ENCODE measurements around the gene ARF5.
"Not testable (repeated sequence)": the region's sequence is repeated elsewhere in the genome, so short reads cannot be mapped to it uniquely, and the experiment has no call there.

ARF5 gene

DNA sequence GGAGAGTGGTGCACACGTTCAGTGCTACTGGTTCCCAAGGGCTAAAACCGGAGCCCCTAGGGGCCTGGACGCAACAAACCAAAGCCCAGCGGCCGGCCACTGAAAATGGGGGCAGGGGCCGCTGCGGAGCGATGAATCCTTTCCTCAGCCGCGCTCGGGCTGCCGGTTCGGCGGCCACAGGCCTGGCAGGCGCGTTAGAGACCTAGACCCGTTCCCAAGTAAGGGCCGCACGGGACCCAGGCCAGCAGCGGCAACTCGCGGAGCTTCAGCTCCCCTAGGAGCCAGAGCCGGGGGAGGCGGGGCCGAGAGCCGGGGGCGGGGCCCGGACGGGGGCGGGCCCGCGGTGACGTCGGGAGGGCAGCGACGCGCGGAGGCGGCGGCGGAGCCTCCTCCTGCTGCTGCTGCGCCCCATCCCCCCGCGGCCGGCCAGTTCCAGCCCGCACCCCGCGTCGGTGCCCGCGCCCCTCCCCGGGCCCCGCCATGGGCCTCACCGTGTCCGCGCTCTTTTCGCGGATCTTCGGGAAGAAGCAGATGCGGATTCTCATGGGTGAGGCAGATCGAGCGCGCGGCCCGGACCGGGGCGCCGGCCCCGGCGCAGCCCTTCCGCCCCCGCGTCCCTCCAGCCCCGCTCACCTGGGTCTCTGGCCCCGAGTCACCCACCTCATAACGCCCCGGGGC is at the start of gene ARF5:
Gene ARF5 (plus strand): TSS at position 393 of the 678 bp plus-strand sequence. CDS start 88 bp downstream, at position 481.
- peak; percentile 58 for DNase-seq

DNA sequence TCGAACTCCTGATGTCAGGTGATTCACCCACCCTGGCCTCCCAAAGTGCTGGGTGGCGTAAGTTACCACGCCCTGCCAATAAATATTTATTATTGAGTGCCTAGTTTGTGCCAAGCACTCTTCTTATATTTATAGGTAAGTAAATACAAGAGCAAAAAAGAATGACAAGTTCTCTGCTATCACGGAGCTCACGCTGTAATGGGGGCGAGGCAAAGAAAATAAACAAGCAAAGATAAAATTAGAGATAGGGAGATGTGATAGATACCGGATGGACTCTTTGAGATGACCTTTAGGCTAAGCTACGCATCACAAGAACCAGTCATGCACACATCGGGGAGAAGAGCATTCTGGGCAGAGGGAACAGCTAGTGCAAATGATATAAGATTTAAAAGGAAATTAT is 49.1 kb upstream of the ARF5 start:
- no peak for DNase-seq

DNA sequence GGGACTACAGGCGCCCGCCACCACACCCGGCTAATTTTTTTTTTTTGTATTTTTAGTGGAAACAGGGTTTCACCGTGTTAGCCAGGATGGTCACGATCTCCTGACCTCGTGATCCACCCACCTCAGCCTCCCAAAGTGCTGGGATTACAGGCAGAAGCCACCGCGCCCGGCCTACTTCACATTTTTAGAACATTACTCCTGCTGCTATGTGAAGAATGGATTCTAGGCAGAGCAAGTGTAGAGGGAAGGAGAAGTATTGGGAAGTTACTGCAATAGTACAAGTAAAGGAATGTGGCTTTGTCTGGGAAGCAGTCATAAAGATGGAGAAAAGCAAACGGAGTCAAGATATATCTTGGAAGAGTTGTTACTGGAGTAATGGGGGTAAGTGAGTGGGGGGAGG is 47.8 kb upstream of the ARF5 start:
- not testable (repeated sequence) for DNase-seq

DNA sequence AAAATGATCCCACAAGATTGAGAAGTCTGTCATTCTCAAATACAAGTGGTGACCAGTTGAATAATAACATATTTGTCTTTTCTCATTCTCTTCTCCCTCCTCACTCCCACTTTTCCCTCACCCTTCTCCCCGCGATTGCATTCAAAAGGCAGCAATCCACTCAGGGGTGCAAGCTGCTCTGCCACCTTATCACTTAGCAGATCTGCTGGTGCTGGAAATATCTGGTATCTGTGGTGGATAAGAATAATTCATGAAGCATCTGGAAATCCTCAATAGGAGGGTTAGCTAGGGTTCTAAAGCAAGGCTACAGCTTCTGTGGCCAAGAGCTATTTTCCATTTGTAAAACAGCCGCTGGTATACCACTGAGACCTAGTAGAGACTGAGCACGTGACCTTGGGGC is 46.7 kb upstream of the ARF5 start:
- DNase-seq, result no peak

DNA sequence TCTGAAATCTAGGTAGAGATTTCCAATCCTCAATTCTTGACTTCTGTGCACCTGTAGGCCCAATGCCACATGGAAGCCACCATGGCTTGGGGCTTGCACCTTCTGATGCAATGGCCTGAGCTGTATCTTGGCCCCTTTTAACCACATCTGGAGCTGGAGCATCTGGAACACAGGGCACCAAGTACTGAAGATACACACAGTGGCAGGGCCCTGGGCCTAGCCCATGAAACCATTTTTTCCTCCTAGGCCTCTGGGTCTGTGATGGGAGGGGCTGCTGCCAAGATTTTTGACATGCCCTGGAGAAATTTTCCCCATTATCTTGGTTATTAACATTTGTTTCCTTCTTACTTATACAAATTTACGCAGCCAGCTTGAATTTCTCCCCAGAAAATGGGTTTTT is 41.9 kb upstream of the ARF5 start:
- no peak for DNase-seq

DNA sequence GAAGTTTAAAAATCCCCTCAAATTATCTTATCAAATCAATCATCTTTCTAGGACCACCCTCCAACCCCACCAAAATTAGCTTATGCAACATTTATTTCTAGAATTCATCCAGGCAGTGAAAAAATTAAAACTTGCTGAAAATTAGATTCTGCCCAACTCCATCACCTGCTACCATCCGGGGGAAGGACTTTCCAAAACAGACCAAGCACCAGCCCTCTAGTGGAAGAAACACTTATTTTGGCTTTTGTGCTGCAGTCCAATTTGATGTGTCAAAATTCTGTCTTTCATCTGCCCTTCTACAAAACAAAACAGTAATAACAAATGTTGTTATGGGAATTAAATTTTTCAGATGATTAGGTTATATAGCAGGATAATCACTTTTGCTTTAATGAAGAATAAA is 38.0 kb upstream of the ARF5 start:
- no peak for DNase-seq

DNA sequence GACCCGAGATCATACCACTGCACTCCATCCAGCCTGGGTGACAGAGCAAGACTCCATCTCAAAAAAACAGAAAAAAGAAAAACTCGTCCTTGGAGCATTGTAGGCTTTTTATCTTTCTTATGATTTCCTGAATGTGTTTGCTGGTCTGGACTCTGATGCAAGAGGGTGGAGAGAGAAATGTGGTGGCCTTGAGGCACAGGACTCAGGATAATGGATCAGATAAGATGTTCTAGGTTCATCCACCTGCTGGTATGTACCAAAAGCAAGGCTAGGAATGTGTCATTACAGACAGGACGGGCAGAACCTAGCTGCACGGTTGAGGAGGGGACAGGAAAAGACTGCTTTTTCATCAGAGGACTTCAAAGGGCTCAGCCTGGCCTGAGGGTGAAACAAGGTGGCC is 36.3 kb upstream of the ARF5 start:
- DNase-seq, result no peak

DNA sequence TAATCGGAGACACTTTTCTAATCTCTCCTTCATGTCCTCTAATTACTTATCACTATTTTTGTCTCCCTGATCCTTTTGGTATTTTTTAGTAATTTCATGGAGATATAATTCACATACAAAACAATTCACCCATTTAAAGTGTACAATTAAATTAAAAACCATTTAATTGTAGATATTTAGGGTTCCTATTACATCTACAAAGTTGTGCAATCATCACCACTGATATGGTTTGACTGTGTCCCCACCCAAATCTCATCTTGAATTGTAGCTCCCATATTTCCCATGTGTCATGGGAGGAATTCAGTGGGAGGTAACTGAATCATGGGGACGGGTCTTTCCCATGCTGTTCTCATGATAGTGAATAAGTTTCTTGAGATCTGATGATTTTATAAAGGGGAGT is 31.8 kb upstream of the ARF5 start:
- DNase-seq, result no peak

DNA sequence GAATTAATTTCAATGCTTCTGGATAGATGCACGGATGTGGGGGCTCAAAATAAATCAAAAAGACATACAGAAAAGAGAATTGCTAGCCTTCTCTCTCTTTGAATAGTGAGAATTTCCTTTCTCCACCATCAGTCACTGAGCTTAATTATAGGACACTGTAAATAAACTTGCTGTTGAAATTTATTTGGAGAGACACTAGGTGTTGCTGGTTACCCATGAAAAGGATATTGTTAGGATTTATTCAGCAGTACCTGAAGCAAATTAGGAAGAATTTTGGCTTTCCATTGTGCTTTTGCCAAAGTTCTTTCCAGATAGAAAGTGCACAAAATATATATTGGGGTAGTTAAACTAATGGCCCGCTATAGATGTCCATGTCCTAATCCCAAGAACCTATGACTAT is 30.4 kb upstream of the ARF5 start:
- no peak for DNase-seq

DNA sequence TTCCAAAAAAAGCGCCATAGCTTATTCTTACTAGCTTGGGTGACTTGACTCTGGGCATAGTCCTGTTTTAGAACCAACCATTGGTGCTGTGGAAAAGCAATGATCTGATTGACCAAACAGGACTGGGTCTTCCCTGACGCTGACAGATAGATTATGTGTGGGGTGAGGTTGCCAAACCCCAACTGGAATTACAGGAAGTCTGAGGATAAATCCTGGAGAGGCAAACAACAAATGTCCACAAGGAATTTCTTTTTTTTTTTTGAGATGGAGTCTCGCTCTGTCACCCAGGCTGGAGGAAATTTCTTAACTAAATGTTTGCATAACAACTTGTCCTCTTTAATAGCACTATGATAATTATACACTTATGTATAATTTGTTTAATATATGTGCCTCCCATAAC is 22.0 kb upstream of the ARF5 start:
- DNase-seq, result no peak

DNA sequence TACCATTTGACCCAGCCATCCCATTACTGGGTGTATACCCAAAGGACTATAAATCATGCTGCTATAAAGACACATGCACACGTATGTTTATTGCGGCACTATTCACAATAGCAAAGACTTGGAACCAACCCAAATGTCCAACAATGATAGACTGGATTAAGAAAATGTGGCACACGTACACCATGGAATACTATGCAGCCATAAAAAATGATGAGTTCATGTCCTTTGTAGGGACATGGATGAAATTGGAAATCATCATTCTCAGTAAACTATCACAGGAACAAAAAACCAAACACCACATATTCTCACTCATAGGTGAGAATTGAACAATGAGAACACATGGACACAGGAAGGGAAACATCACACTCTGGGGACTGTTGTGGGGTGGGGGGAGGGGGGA is 20.2 kb upstream of the ARF5 start:
- DNase-seq, result not testable (repeated sequence)

DNA sequence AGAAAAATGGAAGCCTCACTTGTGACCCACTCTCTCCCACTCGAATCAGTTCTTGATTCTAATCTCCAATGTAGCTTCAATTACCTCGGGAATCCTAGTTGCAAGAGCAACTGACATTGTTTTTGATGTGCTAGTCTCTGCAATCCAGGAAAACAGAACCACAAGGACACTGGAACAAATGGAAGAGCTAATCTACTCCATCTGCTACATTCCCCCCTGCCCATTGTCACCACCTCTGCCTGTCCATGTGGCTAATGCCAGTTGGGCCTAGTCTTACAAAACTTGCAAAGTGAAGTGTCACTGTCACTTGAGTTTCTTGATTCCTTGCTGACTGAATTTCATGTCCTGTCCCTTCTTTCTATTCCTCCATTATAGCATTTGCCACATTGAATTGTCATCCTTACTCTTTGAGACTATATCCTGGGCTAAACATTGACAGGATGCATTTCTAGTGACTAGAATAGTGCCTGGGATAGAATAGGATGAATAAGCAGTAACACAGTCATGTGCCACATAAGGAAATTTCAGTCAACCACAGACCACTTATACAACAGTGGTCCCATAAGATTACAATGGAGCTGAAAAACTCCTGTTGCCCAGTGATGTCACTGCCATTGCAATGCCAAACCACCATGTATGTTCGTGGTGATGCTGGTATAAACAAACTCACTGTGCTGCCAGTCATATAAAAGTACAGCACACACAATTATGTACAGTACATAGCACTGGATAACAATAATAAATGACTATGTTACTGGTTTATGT is 16.3 kb upstream of the ARF5 start:
- no peak for DNase-seq

DNA sequence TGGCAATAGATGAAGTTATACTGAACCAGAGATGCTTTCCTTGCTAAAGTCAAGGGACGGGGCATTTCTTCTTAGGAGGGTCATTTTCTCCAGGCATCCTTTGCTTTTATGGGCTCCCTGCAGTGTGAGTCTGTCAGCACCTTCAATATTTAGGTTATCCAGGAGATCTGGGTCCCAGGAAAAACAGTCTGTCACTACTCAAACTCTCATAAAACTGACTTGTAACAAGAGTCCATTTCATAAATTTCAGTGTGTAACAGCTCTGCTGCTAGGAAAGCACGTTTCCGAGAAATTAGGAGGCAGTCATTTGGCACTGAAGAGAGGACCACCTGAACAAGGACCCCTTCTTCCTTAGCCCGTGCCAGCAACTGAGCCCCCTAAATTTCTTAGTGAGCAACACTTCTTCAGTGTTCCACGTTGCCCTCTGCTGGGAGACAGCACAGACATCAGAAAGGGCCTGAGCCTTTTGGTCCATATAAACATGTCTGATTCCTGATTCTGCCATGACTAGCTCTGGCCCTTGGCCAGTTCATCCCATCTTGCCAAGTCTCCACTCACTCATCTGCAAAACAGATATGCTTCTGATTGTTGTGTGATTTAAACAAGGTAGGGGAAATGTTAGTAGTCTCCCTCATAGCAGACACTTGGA is 10.1 kb upstream of the ARF5 start:
- no peak for DNase-seq

DNA sequence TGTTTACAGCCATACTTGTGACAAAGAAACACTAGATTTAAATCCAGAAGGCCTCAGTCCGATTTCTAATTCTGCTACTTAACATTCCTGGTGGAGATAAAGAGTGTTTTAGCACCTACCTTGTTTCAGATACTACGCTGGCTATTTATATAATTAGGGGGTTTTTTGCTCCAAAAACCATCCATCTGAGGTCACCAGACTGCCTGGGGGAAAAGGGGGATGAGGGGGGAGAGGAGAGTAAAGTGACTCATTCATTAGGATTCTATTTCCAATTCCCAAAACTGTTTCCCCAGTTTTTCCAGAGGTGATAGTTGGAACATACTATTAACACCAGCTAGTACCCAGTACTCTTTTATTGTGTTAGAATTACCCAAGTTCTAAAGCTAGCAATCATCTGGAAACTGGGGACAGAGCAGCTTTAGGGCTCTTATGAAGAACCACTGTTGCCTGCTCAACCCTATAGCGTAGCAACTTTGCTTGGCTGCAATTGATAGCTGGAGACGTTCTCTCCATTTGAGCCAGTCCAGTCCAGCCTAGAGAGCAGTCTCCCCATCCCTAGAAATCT is 9.4 kb upstream of the ARF5 start:
- no peak for DNase-seq

DNA sequence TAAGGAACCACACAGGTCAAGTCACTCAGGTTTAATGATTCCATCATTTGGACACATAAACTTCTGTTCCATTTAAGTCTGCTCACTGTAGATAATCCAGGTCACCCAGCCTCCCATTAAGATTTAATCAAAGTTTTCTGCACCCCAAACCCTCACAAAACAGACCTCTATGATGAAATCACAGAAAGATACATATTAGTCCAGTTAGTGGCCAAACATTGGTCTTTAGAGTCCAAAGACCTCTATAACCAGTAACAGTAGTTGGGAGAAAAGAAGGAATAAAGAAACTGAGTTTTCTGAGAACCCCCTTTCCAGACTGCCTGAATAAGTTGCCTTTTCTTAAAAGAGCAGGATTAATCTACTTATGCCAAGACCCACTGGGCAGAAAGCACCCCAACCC is 7.6 kb upstream of the ARF5 start:
- no peak for DNase-seq

DNA sequence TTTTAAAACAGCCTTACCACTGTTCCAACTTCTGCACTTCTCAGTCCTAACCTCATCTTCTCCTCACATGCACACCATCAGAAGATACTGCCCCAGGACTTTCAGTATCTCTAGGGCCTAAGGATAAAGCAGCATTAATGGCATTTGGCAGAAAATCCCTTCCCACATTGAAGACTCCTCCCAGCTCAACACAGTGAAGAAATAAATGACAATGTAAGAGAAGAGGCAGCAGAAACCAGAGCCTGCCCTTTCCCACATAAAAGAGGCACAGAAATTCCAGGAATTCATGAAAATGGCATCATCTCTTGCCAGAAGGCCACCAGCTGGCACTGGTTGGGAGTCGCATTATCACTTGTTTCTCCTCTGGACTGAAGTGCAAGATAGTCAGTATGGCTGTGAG is 6.5 kb upstream of the ARF5 start:
- DNase-seq, result no peak

DNA sequence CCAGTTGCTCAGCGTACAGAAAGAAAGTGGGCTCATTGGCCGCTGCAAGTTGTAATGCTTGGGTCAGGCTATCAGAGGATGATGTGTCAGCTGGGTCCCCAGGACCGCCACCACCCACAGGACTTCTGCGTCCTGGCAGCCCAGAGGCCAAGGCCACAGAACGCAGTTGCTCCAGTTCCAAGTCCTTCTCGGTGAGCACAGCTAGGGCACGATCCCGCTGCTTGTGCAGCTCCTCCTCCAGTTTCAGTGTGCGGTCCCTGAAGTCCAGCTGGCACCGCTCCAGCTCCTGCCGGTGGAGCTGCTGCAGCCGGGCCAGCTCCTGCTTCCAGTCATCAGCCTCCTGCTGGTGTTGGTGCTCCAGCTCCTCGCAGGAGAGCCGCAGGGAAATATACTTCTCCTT is 5.8 kb upstream of the ARF5 start:
- no peak for DNase-seq

DNA sequence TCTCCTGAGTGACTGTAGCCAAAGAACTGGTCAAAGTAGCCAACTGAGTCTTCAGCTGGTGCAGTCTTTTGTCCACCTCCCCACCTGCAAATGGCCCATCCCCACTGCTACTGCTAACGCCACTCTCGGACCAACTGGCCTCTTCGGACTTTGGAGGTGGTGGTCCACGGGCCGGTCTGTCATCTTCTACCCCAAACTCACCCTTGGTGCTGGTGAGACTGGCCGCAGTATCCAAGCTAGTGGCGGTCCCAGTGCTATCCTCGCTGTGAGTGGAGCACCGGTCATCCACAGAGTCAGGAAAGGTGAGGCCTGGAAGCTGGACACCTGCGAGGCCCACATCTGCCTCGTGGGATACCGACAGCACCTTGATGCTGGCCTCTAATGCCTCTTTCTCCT is 3.6 kb upstream of the ARF5 start:
- DNase-seq, result no peak

DNA sequence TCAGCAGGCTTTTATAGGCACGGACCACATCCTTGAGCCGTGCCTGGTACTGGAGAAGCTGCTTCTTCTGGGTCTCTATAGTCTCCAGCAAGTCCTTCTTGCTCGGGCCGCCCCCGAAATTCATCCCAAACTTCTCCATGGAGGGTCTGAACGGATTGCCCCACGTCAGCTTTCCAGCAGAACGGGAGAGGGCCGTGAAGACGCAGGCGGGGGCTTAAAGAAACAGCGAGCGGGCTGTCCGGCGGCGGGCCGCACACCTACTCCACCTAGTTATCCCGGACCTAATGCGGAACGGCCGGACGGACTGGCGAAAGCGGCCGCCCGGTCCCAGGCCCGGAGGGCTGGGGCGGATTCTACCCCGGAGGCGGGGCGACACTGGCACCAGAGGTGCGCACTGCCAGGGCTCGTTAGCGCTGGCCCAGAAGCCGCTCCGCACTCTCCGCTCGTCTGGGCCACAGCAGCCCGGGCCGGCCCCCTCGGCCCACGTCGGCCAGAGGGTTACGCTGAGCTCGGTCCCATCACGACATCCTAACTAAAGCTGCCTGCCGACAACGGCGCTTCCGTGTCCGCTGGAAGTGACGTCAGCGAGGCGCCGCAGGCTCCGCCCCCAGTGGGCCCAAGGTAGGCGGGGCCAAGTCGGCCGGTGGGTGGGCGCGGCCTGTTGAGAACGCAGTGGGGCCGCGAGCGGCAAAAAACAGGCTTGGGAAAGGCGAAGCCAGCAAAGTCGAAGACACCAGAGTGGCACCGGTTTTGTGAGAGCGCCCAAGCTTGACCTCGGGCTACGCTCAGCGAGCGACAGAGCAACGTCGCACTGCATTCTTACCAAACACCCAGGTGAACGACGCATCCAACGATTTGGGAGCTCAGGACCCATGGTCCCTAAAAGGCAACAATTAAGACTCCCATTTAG is 2.9 kb upstream of the ARF5 start, which contains the start of gene GCC1:
Gene GCC1 (minus strand): TSS at position 553 of the 910 bp plus-strand sequence. CDS start 414 bp downstream, at position 139.
- peak; percentile 77 for DNase-seq

DNA sequence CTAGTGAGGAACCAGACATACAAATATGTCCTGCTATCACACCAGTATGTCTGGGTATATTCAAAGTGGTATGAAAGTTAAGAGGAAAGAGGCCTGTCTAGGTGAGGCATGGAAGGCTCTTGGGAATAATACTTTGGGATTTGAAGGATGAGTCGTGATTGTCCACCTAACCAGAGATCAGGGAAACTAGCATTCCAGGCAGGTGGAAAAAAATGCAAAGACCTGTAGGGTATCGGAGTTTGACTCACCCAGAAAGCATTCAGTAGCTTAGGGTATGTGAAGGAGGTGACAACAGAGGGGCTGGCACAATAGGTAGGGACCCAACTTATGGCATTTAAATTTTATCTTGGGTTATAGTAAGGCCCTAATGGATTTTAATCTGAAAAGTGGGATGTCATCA is 1.9 kb upstream of the ARF5 start:
- no peak for DNase-seq

DNA sequence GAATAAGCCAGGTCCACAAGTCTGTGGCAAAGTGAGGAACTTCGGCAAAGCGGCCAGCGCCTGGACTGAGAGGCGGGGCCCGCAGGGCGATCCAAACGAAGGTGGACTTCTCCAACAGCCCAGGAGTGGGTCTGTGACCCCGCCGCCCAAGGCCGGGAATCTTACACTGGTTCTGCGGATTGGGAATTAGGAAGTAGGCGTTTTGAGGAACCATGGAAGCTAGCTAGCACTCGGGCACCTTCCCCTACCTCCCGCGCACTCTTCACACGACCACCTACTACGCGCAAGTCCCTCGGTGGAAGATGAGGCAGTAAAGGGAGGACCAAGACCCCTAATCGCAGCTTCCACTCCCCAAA is 570 bp upstream of the ARF5 start:
- DNase-seq, result no peak

DNA sequence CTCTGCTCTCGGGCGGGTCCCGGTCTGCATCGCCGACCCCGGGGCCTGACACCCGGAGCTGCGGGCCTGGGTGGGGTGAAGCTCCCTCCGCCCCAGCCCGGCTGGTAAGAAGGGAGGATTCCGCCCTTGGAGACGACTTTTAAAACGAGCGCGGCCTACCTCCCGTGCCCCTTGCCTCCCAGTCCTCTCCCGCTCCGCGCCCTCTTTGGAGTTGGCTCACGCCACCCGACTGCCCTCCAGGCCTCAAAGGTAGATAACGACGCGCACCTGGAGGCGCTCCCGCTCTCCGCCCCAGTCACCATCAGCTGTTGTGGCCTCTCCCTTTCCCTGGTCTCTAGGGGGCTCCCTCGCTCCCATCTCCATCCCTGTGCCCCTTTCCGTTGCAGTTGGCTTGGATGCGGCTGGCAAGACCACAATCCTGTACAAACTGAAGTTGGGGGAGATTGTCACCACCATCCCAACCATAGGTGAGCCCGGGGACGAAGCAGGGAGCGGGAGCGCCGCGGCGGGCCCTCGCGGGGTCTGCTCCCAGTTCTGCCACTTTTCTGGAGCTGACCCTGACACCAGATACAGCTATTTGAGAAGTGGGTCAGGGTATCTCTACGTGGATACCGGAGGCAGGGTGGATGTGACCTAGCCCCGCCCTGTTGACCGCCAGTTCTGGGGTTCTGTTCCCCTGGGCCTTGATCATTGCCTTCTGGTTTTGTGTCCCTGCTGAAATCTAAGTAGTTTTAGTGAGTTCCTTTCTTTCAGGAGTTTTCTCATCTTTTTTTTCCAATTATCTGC is 679 bp downstream of the ARF5 start:
- DNase-seq, result no peak
